Ovary (tissue), 9 donors: ENCODE results near the gene SOX12. TPM values are rescaled to one million over a fixed set of nuclear protein-coding genes. Genes with fewer than 3 reads are reported as not detected.

Experiments used
- DNase-seq, 5 donors: peaks; one replicate each; pipeline ENCODE4 v3.0.0-alpha.2; 2019 to 2020
- H3K27ac ChIP-seq, 2 donors: fragments of 200-600 bp; one replicate each; pipeline versions ENCODE4 v1.5.1 to v1.8.0; 2019 to 2022
- H3K27me3 ChIP-seq: fragments of 200-600 bp; one replicate; pipeline ENCODE4 v1.8.0; 2022
- H3K36me3 ChIP-seq: fragments of 200-600 bp; sonication (generic); one replicate; pipeline ENCODE4 v1.5.1; 2019
- H3K4me1 ChIP-seq: one replicate; pipeline ENCODE4 v1.8.1; 2013; ENCODE audit warnings: mild to moderate bottlenecking, moderate library complexity; ENCODE audit not compliant: insufficient read depth
- H3K4me3 ChIP-seq: fragments of 200-600 bp; sonication (generic); one replicate; pipeline ENCODE4 v1.5.1; 2017
- H3K9me3 ChIP-seq, 2 donors: fragments of 200-600 bp in 1 of 2; sonication (generic) in 1 of 2; one replicate each; pipeline versions ENCODE4 v1.5.1 to v1.8.1; 2013 to 2019; ENCODE audit warnings: mild to moderate bottlenecking in 1 of 2, moderate library complexity in 1 of 2
- CTCF ChIP-seq, 3 donors: fragments of 450-650 bp in 2 of 3; fragments of 200-600 bp in 1 of 3; IDR thresholded peaks; one replicate each; pipeline versions ENCODE4 v1.5.1 to v1.8.0; 2016 to 2022; ENCODE audit warnings: antibody characterized with exemption in 3 of 3, mild to moderate bottlenecking in 1 of 3
- EP300 ChIP-seq: sonication (generic); formaldehyde crosslinking; IDR thresholded peaks from one replicate; pipeline ENCODE4 v1.6.1; 2017; ENCODE audit warnings: antibody characterized with exemption
- POLR2A ChIP-seq: fragments of 450-650 bp; IDR thresholded peaks from one replicate; pipeline ENCODE4 v1.6.1; 2017; ENCODE audit warnings: antibody characterized with exemption, mild to moderate bottlenecking, moderate library complexity
- WGBS, 3 donors: extraction: QIAGEN DNeasy Blood & Tissue Kit in 1 of 3; methylation state at CpG; one replicate each; pipeline versions ENCODE4 v1.1.5 to v1.1.7; 2013 to 2017; 5-methylcytosine and 5-hydroxymethylcytosine counted together
- intact Hi-C, 4 donors: fragments of 100-400 bp; cut with DNase I; formaldehyde crosslinking; loops; one replicate each; pipeline versions ENCODE4 v1.11.0 to v1.15.1; 2022 to 2023
- polyA plus RNA-seq, 2 donors: library from polyadenylated mRNA; stranded (reverse); fragments of 200-250 nt in 1 of 2; fragments of 350-450 nt in 1 of 2; fragmentation: Illumina TruSeq in 1 of 2; extraction: RNeasy Lipid Tissue Mini Kit (QIAGEN cat#74804) in 1 of 2; gene quantifications; one replicate each; pipeline ENCODE4 v1.2.3, GENCODE V29; 2013 to 2014
- total RNA-seq, 7 donors: library from RNA; depleted of rRNA in 2 of 7; stranded (reverse); fragments of >200 nt in 2 of 7; fragmentation: NEBNext Ultra II Directional in 3 of 7; extraction: Animal tissue kit (Norgen Biotek cat#: 25700) in 3 of 7; gene quantifications; one replicate each; pipeline versions ENCODE4 v1.1.0 to v1.2.4, GENCODE V29; 2016 to 2023
- donor health status: DM: no; HTN: no; CAD: no; lungs with moderate emphysema.
- donor health status: DM: no; HTN: no; CAD: no.
- donor health status: Bipolar disorder and iron deficiency.
- donor health status: DM: yes; HTN: yes; CAD: no.
- donor health status: DM: no; HTN: no; CAD: no.
- donor health status: DM: yes; HTN: yes; CAD: no.

The SOX12 gene
- total and polyA plus RNA-seq, 9 donors: 4.1 to 34.1 (median 21.3) TPM

- 54 to 97% (median 70%) methylated on average over 5 of the region's 5 CpGs for WGBS, 3 donors
- H3K4me1 ChIP-seq: no peaks in the 10 kb centered on the region
- H3K27ac ChIP-seq: no peak overlapping the region
- H3K9me3 ChIP-seq: no peaks in the 10 kb centered on the region
- DNase-seq: no peak
- no peaks in the 10 kb centered on the region for H3K36me3 ChIP-seq
- intact Hi-C loops: no loop called here
- H3K4me3 ChIP-seq: no peak overlapping the region
- TF ChIP-seq EP300: no peak
- no peak for TF ChIP-seq POLR2A
- no peak for TF ChIP-seq CTCF (IDR thresholded peaks at IDR 0.05)
- H3K27me3 ChIP-seq: no peaks in the 10 kb centered on the region
Measured at GRCh38 chr20:278181-278580, 47.2 kb upstream of the SOX12 start.

GRCh38 chr20:278607-279571, 46.5 kb upstream of the SOX12 start:
- H3K4me3 ChIP-seq: no peak overlapping the region
- no peak for TF ChIP-seq POLR2A
- no peak for TF ChIP-seq EP300
- peak in 1 of 3 donors; percentile 16 for TF ChIP-seq CTCF (IDR thresholded peaks at IDR 0.05)
- H3K27me3 ChIP-seq: no peaks in the 10 kb centered on the region
- H3K9me3 ChIP-seq: no peaks in the 10 kb centered on the region
- intact Hi-C loops: no loop called here
- H3K27ac ChIP-seq: no peak overlapping the region
- WGBS, 3 donors: 23 to 89% (median 31%) methylated on average over 63 to 70 of the region's 88 CpGs
- no peaks in the 10 kb centered on the region for H3K36me3 ChIP-seq
- no peaks in the 10 kb centered on the region for H3K4me1 ChIP-seq
- peak; percentile 48 to 71 (median 63) for DNase-seq

GRCh38 chr20:284172-284571, 41.2 kb upstream of the SOX12 start:
- Histone ChIP-seq H3K27ac (no peak overlapping the region), H3K4me1 (no peaks in the 10 kb centered on the region), H3K36me3 (no peaks in the 10 kb centered on the region), H3K4me3 (no peak overlapping the region), H3K9me3 (no peaks in the 10 kb centered on the region), H3K27me3 (no peaks in the 10 kb centered on the region)
- intact Hi-C loops: loop anchor here in 2 of 4 donors (10.0 kb wide), 2 partner anchors 51 to 361 kb away; no protein-coding TSS in a partner anchor
- WGBS, 3 donors: 51 to 63% (median 52%) methylated on average over 3 of the region's 3 CpGs
- DNase-seq: no peak
- TF ChIP-seq POLR2A (no peak), CTCF (IDR thresholded peaks at IDR 0.05) (no peak), EP300 (no peak)

- Histone ChIP-seq H3K27ac (no peak overlapping the region), H3K36me3 (no peaks in the 10 kb centered on the region), H3K4me3 (no peak overlapping the region), H3K9me3 (no peaks in the 10 kb centered on the region), H3K4me1 (no peaks in the 10 kb centered on the region), H3K27me3 (no peaks in the 10 kb centered on the region)
- WGBS, 3 donors: 78 to 95% (median 90%) methylated on average over 2 of the region's 2 CpGs
- TF ChIP-seq EP300 (no peak), CTCF (IDR thresholded peaks at IDR 0.05) (no peak), POLR2A (no peak)
- intact Hi-C loops: loop anchor here in 2 of 4 donors (10.0 kb wide), 2 partner anchors 48 to 358 kb away; no protein-coding TSS in a partner anchor
- DNase-seq: no peak
Measured at GRCh38 chr20:286508-286907, 38.8 kb upstream of the SOX12 start.
